Adipose tissue (tissue), 3 donors: ENCODE measurements around the gene ATP11A. TPM values are rescaled to one million over a fixed set of nuclear protein-coding genes. Genes with fewer than 3 reads are reported as not detected.
"Not testable (repeated sequence)": the region's sequence is repeated elsewhere in the genome, so short reads cannot be mapped to it uniquely, and the experiment has no call there.

Source experiments
- H3K27ac ChIP-seq: one replicate; pipeline ENCODE4 v1.5.1; 2013; ENCODE audit warnings: low read depth, low read length
- WGBS, 3 donors: extraction: QIAGEN DNeasy Blood & Tissue Kit; methylation state at CpG; one replicate each; pipeline ENCODE4 v1.1.7; 2013; 5-methylcytosine and 5-hydroxymethylcytosine counted together
- polyA plus RNA-seq, 3 donors: library from polyadenylated mRNA; stranded (reverse); fragments of 200-250 nt; gene quantifications; one replicate each; pipeline ENCODE4 v1.2.3, GENCODE V29; 2013
- donor health status: healthy with polysubstance abuse.
- donor health status: Bipolar disorder and iron deficiency.
- donor health status: healthy.

Gene ATP11A
- polyA plus RNA-seq, 3 donors = 8.1 to 12.0 (median 9.9) TPM

GRCh38 chr13:112828082-112828699 is 138.4 kb downstream of the ATP11A start:
- WGBS, 3 donors = 87 to 98% (median 93%) methylated on average over 19 of the region's 19 CpGs
- H3K27ac ChIP-seq = no peak overlapping the region

- 93 to 98% (median 96%) methylated on average over 15 of the region's 15 CpGs for WGBS, 3 donors
- H3K27ac ChIP-seq = no peak overlapping the region
Observed at GRCh38 chr13:112828756-112829155, 138.9 kb downstream of the ATP11A start.

- no peak overlapping the region for H3K27ac ChIP-seq
- 95 to 97% (median 95%) methylated on average over 21 of the region's 21 CpGs for WGBS, 3 donors
Observed at GRCh38 chr13:112831196-112831595, 141.4 kb downstream of the ATP11A start.

- 92 to 96% (median 94%) methylated on average over 13 of the region's 13 CpGs for WGBS, 3 donors
- no peak overlapping the region for H3K27ac ChIP-seq
Observed at GRCh38 chr13:112831801-112832200, 142.0 kb downstream of the ATP11A start.

- no peak overlapping the region for H3K27ac ChIP-seq
- 94 to 96% (median 96%) methylated on average over 23 of the region's 23 CpGs for WGBS, 3 donors
Observed at GRCh38 chr13:112832811-112833210, 143.0 kb downstream of the ATP11A start.

GRCh38 chr13:112833551-112834257 is 143.9 kb downstream of the ATP11A start:
- no peak overlapping the region for H3K27ac ChIP-seq
- 94 to 96% (median 95%) methylated on average over 25 of the region's 25 CpGs for WGBS, 3 donors

- 89 to 93% (median 92%) methylated on average over 16 of the region's 16 CpGs for WGBS, 3 donors
- no peak overlapping the region for H3K27ac ChIP-seq
Observed at GRCh38 chr13:112835344-112835743, 145.5 kb downstream of the ATP11A start.

- WGBS, 3 donors = 83 to 96% (median 96%) methylated on average over 10 of the region's 10 CpGs
Observed at GRCh38 chr13:112835796-112836195, 146.0 kb downstream of the ATP11A start.

GRCh38 chr13:112836940-112837339 is 147.1 kb downstream of the ATP11A start:
- WGBS, 3 donors = 81 to 87% (median 86%) methylated on average over 11 to 12 of the region's 12 CpGs
- H3K27ac ChIP-seq = no peak overlapping the region

More at GRCh38 chr13:112835796-112836195, 146.0 kb downstream of the ATP11A start:
- H3K27ac ChIP-seq = no peak overlapping the region

GRCh38 chr13:112837371-112838037 is 147.7 kb downstream of the ATP11A start:
- 67 to 76% (median 68%) methylated on average over 26 of the region's 26 CpGs for WGBS, 3 donors
- no peak overlapping the region for H3K27ac ChIP-seq

- WGBS, 3 donors = 90 to 96% (median 95%) methylated on average over 35 of the region's 35 CpGs
Observed at GRCh38 chr13:112838038-112838841, 148.4 kb downstream of the ATP11A start.

GRCh38 chr13:112838842-112839117 is 148.9 kb downstream of the ATP11A start:
- 83 to 90% (median 88%) methylated on average over 7 of the region's 7 CpGs for WGBS, 3 donors
- H3K27ac ChIP-seq = no peak overlapping the region

More at GRCh38 chr13:112838038-112838841, 148.4 kb downstream of the ATP11A start:
- H3K27ac ChIP-seq = no peak overlapping the region

GRCh38 chr13:112839356-112840105 is 149.7 kb downstream of the ATP11A start:
- no peak overlapping the region for H3K27ac ChIP-seq
- 83 to 90% (median 89%) methylated on average over 12 of the region's 12 CpGs for WGBS, 3 donors

- 94 to 96% (median 95%) methylated on average over 34 of the region's 34 CpGs for WGBS, 3 donors
- no peak overlapping the region for H3K27ac ChIP-seq
Observed at GRCh38 chr13:112840472-112841302, 150.8 kb downstream of the ATP11A start.

- H3K27ac ChIP-seq = not testable (repeated sequence)
- 79 to 92% (median 84%) methylated on average over 31 of the region's 31 CpGs for WGBS, 3 donors
Observed at GRCh38 chr13:112841303-112842015, 151.6 kb downstream of the ATP11A start.

GRCh38 chr13:112842343-112842856 is 152.6 kb downstream of the ATP11A start:
- no peak overlapping the region for H3K27ac ChIP-seq
- WGBS, 3 donors = 48 to 80% (median 51%) methylated on average over 14 of the region's 14 CpGs
